ENCODE results near the gene LRRTM2.

DNA sequence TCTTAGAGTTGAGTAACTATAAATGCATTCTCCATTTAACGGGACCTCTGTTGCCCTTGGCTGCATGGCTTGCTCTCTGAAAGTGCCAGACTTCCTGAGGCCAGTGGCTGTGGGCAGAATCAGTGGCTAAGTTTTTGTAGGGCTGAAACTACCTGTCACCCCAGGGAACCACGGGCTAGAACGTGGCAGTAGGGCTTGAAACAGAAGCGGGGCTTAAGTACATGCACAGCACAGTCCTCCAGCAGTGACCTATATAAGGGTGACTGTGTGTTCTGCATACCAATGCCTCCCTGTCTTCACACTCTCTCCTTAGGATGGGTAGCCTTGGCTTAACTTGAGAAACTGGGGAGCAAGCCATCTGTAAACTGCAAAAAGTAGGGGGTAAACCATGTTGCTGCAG, 43.6 kb upstream of the LRRTM2 start:
- TF ChIP-seq CTCF (IDR thresholded peaks at IDR 0.05) (no peak), POLR2A (IDR thresholded peaks at IDR 0.05) (no peak), POLR2AphosphoS5 (IDR thresholded peaks at IDR 0.05; ENCODE audit: insufficient read depth in 1 of 2, low read depth in 1 of 2) (no peak)

Measured in vagina (tissue), 2 donors.